Measurements from ENCODE around the gene DNAH8. TPM values are rescaled to one million over a fixed set of nuclear protein-coding genes. Genes with fewer than 3 reads are reported as not detected.

Gene DNAH8
- polyA plus RNA-seq, 1 of the 3 experiments (the other 2 are of a cell fraction), result not detected

DNA sequence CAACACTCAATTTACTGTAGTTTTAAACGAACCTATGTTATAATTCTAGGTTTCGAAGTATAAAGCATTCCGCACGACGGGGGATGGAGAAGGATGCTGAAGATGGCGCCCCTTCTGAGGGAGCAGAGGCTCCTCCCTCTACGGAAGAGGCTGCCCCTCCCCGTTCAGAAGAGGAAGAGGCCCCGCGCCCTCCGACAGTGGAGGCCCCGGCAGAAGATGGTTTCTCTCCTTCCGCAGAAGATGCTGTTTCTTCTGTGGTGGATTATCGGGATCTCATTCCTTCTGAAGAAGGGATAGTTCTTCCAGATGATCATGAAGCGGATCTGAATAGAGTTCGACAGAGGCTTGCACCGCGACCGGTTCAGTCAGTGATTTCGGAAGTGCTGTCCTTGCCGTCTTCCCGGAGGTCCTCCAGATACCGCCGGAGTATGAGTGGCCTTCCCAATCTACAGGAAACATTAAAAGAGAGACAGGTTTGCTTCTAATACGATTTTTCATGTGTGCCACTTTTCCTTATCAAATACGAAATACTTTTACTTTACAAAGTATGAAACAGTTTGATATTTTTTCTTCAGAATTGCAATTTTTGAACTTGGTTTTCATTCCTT is 7.7 kb downstream of the DNAH8 start:
- Histone ChIP-seq H3K9ac (no peak overlapping the region), H4K20me1 (ENCODE audit: insufficient read depth) (no peaks in the 10 kb centered on the region), H3K4me3 (ENCODE audit: low read depth in 2 of 2, low read length in 1 of 2) (no peak overlapping the region), H3K9me2 (no peaks in the 10 kb centered on the region), H3K4me2 (no peak overlapping the region), H3K27me3 (ENCODE audit: insufficient read depth) (no peaks in the 10 kb centered on the region), H3F3A (replicated peaks; ENCODE audit: insufficient read depth) (no peaks in the 10 kb centered on the region), H3K36me3 (replicated peaks in 1 of 2; ENCODE audit: control insufficient read depth in 1 of 2, insufficient read depth in 2 of 2, low read length in 1 of 2) (no peaks in the 10 kb centered on the region), H3K9me3 (no peaks in the 10 kb centered on the region), H3K79me2 (ENCODE audit: insufficient read depth) (no peaks in the 10 kb centered on the region), H3K27ac (ENCODE audit: low read depth in 2 of 2, low read length in 1 of 2) (no peak overlapping the region), H3K4me1 (ENCODE audit: control insufficient read depth in 1 of 2, insufficient read depth in 2 of 2, low read depth in 1 of 2, low read length in 1 of 2) (peaks cover 0 to 3% of the 10 kb centered on the region in 2 experiments; a peak in 1 of 4 replicates), H2AFZ (ENCODE audit: low read depth) (no peak overlapping the region)
- no peak for DNase-seq
- ChIA-PET CTCF (interaction anchor here (2.0 kb wide), 1 partner anchor 149 kb away, joined by 8 read pairs; no protein-coding TSS in a partner anchor), POLR2A (no interaction called here)
- WGBS (ENCODE audit: low lambda C conversion rate), result 87% methylated on average over 26 of the region's 26 CpGs
- TF ChIP-seq MAX (IDR thresholded peaks at IDR 0.05; ENCODE audit: low read depth) (no peak), SIN3A (IDR thresholded peaks at IDR 0.05; ENCODE audit: borderline replicate concordance, low read depth, low read length) (no peak), FOSL2 (IDR thresholded peaks at IDR 0.05; ENCODE audit: borderline replicate concordance, low read depth) (no peak), NRF1 (IDR thresholded peaks at IDR 0.05; ENCODE audit: low read depth, low read length) (no peak), RAD21 (IDR thresholded peaks at IDR 0.05; ENCODE audit: low read length) (no peak), JUND (IDR thresholded peaks at IDR 0.05) (no peak)
- TF ChIP-seq, protein P1, sequence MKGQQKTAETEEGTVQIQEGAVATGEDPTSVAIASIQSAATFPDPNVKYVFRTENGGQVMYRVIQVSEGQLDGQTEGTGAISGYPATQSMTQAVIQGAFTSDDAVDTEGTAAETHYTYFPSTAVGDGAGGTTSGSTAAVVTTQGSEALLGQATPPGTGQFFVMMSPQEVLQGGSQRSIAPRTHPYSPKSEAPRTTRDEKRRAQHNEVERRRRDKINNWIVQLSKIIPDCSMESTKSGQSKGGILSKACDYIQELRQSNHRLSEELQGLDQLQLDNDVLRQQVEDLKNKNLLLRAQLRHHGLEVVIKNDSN (IDR thresholded peaks at IDR 0.05; ENCODE audit: borderline replicate concordance, low read depth), result no peak
- TF ChIP-seq, protein P2, sequence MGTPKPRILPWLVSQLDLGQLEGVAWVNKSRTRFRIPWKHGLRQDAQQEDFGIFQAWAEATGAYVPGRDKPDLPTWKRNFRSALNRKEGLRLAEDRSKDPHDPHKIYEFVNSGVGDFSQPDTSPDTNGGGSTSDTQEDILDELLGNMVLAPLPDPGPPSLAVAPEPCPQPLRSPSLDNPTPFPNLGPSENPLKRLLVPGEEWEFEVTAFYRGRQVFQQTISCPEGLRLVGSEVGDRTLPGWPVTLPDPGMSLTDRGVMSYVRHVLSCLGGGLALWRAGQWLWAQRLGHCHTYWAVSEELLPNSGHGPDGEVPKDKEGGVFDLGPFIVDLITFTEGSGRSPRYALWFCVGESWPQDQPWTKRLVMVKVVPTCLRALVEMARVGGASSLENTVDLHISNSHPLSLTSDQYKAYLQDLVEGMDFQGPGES (IDR thresholded peaks at IDR 0.05; ENCODE audit: low read depth, low read length), result no peak

GRCh38 chr6:38723783-38724182 is 8.7 kb downstream of the DNAH8 start:
- no peak overlapping the region for H2AFZ ChIP-seq (ENCODE audit: low read depth)

More at GRCh38 chr6:38723783-38724182, 8.7 kb downstream of the DNAH8 start:
- H3F3A ChIP-seq (replicated peaks; ENCODE audit: insufficient read depth), result no peaks in the 10 kb centered on the region
- no peaks in the 10 kb centered on the region for H3K27me3 ChIP-seq (ENCODE audit: insufficient read depth)
- CTCF ChIA-PET, result interaction anchor here (0.8 kb wide), 1 partner anchor 153 kb away, joined by 3 read pairs; no protein-coding TSS in a partner anchor
- no peaks in the 10 kb centered on the region for H3K36me3 ChIP-seq (replicated peaks in 1 of 2; ENCODE audit: control insufficient read depth in 1 of 2, insufficient read depth in 2 of 2, low read length in 1 of 2)
- TF ChIP-seq EZH2phosphoT487 (IDR thresholded peaks at IDR 0.05; ENCODE audit: borderline replicate concordance, low read depth) (no peak), MEF2A (IDR thresholded peaks at IDR 0.05; ENCODE audit: borderline replicate concordance, low read depth) (no peak), MXI1 (IDR thresholded peaks at IDR 0.05; ENCODE audit: low read depth, low read length) (no peak), RXRA (IDR thresholded peaks at IDR 0.05; ENCODE audit: borderline replicate concordance, low read depth) (no peak), RFX5 (IDR thresholded peaks at IDR 0.05; ENCODE audit: low read length) (no peak)
- TF ChIP-seq, protein P3, sequence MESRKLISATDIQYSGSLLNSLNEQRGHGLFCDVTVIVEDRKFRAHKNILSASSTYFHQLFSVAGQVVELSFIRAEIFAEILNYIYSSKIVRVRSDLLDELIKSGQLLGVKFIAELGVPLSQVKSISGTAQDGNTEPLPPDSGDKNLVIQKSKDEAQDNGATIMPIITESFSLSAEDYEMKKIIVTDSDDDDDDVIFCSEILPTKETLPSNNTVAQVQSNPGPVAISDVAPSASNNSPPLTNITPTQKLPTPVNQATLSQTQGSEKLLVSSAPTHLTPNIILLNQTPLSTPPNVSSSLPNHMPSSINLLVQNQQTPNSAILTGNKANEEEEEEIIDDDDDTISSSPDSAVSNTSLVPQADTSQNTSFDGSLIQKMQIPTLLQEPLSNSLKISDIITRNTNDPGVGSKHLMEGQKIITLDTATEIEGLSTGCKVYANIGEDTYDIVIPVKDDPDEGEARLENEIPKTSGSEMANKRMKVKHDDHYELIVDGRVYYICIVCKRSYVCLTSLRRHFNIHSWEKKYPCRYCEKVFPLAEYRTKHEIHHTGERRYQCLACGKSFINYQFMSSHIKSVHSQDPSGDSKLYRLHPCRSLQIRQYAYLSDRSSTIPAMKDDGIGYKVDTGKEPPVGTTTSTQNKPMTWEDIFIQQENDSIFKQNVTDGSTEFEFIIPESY (IDR thresholded peaks at IDR 0.05; ENCODE audit: borderline replicate concordance, low read depth), result no peak
- H3K4me2 ChIP-seq, result no peak overlapping the region
- H3K79me2 ChIP-seq (ENCODE audit: insufficient read depth), result no peaks in the 10 kb centered on the region
- WGBS (ENCODE audit: low lambda C conversion rate), result 94% methylated on average over 5 of the region's 5 CpGs
- no peak for DNase-seq
- no peaks in the 10 kb centered on the region for H4K20me1 ChIP-seq (ENCODE audit: insufficient read depth)
- no peaks in the 10 kb centered on the region for H3K9me2 ChIP-seq
- POLR2A ChIA-PET, result no interaction called here
- H3K27ac ChIP-seq (ENCODE audit: low read depth in 2 of 2, low read length in 1 of 2), result no peak overlapping the region
- H3K4me3 ChIP-seq (ENCODE audit: low read depth in 2 of 2, low read length in 1 of 2), result no peak overlapping the region
- H3K4me1 ChIP-seq (ENCODE audit: control insufficient read depth in 1 of 2, insufficient read depth in 2 of 2, low read depth in 1 of 2, low read length in 1 of 2), result peaks cover 0 to 3% of the 10 kb centered on the region in 2 experiments; a peak in 1 of 4 replicates
- H3K9me3 ChIP-seq, result no peaks in the 10 kb centered on the region
- no peak overlapping the region for H3K9ac ChIP-seq
